Right lobe of liver (tissue), 6 donors: Measurements from ENCODE around the gene WDR48. TPM values are rescaled to one million over a fixed set of nuclear protein-coding genes. Genes with fewer than 3 reads are reported as not detected.
A peak's percentile ranks its signal among the peaks of the same experiment; 100 is the strongest.

Experiments used
- ATAC-seq, 4 donors: fragments of 200-7000 bp; cut with Tn5 transposase; one replicate each; pipeline ENCODE4 v1.9.1; 2020; ENCODE audit warnings: mild to moderate bottlenecking in 4 of 4, moderate library complexity in 4 of 4
- DNase-seq, 3 donors: peaks; one replicate each; pipeline ENCODE4 v3.0.0-alpha.2; 2020
- H3K27ac ChIP-seq, 3 donors: fragments of 200-600 bp; one replicate each; pipeline ENCODE4 v1.8.0; 2022
- H3K27me3 ChIP-seq, 2 donors: fragments of 200-600 bp; one replicate each; pipeline ENCODE4 v1.8.0; 2022
- H3K36me3 ChIP-seq, 4 donors: fragments of 200-600 bp; sonication (generic) in 1 of 4; one replicate each; pipeline versions ENCODE4 v1.5.1 to v1.8.0; 2017 to 2022; ENCODE audit warnings: control low read depth in 1 of 4
- H3K4me1 ChIP-seq, 4 donors: fragments of 200-600 bp; sonication (generic) in 1 of 4; one replicate each; pipeline versions ENCODE4 v1.5.1 to v1.8.0; 2017 to 2022; ENCODE audit warnings: control low read depth in 1 of 4
- H3K4me3 ChIP-seq, 3 donors: fragments of 200-600 bp; one replicate each; pipeline ENCODE4 v1.8.0; 2022
- H3K9me3 ChIP-seq, 4 donors: fragments of 200-600 bp; sonication (generic) in 1 of 4; one replicate each; pipeline versions ENCODE4 v1.5.1 to v1.8.0; 2017 to 2022; ENCODE audit warnings: control low read depth in 1 of 4
- CTCF ChIP-seq, 4 donors: fragments of 200-600 bp in 3 of 4; fragments of 450-650 bp in 1 of 4; IDR thresholded peaks; one replicate each; pipeline versions ENCODE4 v1.5.1 to v1.8.0; 2016 to 2022; ENCODE audit warnings: antibody characterized with exemption in 4 of 4, mild to moderate bottlenecking in 2 of 4
- POLR2A ChIP-seq: fragments of 450-650 bp; IDR thresholded peaks from one replicate; pipeline ENCODE4 v1.6.1; 2017; ENCODE audit warnings: antibody characterized with exemption, mild to moderate bottlenecking
- WGBS: methylation state at CpG from one replicate; pipeline ENCODE4 v1.1.6; 2018; ENCODE audit warnings: low coverage, low lambda C conversion rate; ENCODE audit not compliant: insufficient coverage; ENCODE audit errors: missing lambda C conversion rate; 5-methylcytosine and 5-hydroxymethylcytosine counted together
- intact Hi-C, 2 donors: fragments of 100-400 bp; cut with DNase I; formaldehyde crosslinking; loops; one replicate each; pipeline versions ENCODE4 v1.11.2 to v1.14.1; 2022
- total RNA-seq, 6 experiments: library from RNA; depleted of rRNA in 2 of 6; stranded (reverse); fragments of >200 nt in 2 of 6; fragmentation: NEBNext Ultra II Directional in 3 of 6; extraction: Animal tissue kit (Norgen Biotek cat#: 25700) in 3 of 6; gene quantifications; one replicate each; pipeline versions ENCODE4 v1.1.0 to v1.2.4, GENCODE V29; 2016 to 2023
- donor health status: DM: no; HTN: yes; CAD: no.
- donor health status: DM: no; HTN: no; CAD: no.
- donor health status: DM: no; HTN: no; CAD: no.
- donor health status: DM: no; HTN: yes; CAD: no.
- donor health status: DM: no; HTN: yes; CAD: no.

Gene WDR48
- total RNA-seq, 6 experiments from 2014 or later, result 11.3 to 21.9 (median 18.3) TPM

GRCh38 chr3:39125841-39126500 is 74.2 kb downstream of the WDR48 start:
- Histone ChIP-seq H3K9me3 (no peaks in the 10 kb centered on the region), H3K4me1 (peaks cover 0 to 6% (median 2%) of the 10 kb centered on the region in 4 donors), H3K36me3 (no peaks in the 10 kb centered on the region), H3K4me3 (no peak overlapping the region), H3K27me3 (no peaks in the 10 kb centered on the region), H3K27ac (no peak overlapping the region)
- ATAC-seq (peak; percentile 60 to 89 (median 65)), DNase-seq (no peak)
- 34% methylated on average over 5 of the region's 12 CpGs for WGBS
- intact Hi-C loops, result loop anchor here in 1 of 2 donors (10.0 kb wide), 1 partner anchor 159 kb away; the partner anchor contains the start of gene CX3CR1
- TF ChIP-seq CTCF (IDR thresholded peaks at IDR 0.05) (no peak), POLR2A (no peak)

DNA sequence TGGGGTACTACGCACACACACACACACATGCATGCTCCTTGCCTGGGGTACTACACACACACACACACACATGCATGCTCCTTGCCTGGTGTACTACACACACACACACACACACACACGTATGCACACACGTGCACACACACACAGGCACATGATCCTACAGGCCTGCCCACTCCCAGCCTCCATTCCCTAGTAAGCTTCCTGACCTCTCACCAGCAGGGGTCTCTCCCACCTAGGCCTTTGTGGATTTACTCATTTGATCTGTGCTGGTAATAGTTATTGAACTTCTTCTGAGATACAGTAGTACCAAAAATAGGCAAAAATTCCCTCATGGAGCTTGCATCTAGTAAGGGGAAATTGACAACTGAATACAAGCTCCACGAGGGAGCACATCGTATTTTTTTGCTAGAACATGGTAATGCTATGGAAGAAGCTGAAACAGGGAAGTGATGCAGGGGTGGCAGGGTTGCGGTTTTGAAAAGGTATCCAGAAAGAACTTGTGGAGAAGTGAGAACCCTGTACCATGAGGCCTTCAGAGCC is 74.8 kb downstream of the WDR48 start:
- H3K36me3 ChIP-seq, result no peaks in the 10 kb centered on the region
- ATAC-seq (peak; percentile 69 to 75 (median 74)), DNase-seq (peak in 1 of 3 donors; percentile 30)
- no peak overlapping the region for H3K4me3 ChIP-seq
- intact Hi-C loops, result loop anchor here in 1 of 2 donors (10.0 kb wide), 1 partner anchor 158 kb away; the partner anchor contains the start of gene CX3CR1
- no peak overlapping the region for H3K27ac ChIP-seq
- H3K27me3 ChIP-seq, result no peaks in the 10 kb centered on the region
- 35% methylated on average over 5 of the region's 6 CpGs for WGBS
- TF ChIP-seq CTCF (IDR thresholded peaks at IDR 0.05) (peak; percentile 31 to 47 (median 40)), POLR2A (no peak)
- no peaks in the 10 kb centered on the region for H3K9me3 ChIP-seq
- H3K4me1 ChIP-seq, result peaks cover 0 to 6% (median 2%) of the 10 kb centered on the region in 4 donors

DNA sequence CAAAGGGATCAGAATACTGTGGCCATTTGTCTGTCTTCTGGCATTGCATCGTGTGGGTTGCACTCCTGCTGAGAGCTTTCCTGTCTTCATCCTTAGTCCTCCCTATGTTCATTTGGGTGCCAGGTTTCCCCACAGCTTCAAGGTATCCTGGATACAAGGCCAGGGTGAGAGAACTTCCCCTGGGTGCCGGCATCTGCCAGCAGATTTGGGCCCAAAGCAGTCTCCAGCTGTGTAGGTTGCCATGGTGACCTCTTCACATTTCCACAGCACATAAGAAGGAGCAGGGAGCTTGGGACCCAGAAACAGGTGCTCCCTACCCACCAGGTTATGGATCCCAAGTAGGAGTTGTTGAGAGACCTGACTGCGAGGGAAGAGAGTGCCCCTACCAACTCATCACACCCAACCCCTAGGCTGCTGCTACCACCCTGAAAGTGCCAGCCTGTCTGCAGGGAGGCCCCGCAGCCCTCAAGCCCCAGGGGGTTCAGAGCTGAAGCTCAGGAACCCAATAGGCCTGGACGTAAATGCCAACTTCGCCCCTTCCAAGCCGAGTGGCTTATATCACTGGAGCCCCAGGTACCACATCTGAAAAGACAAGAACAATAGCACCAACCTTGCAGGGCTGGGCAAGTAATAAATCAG is 75.6 kb downstream of the WDR48 start:
- ATAC-seq (no peak), DNase-seq (no peak)
- Histone ChIP-seq H3K4me3 (no peak overlapping the region), H3K9me3 (no peaks in the 10 kb centered on the region), H3K27me3 (no peaks in the 10 kb centered on the region), H3K4me1 (peaks cover 0 to 6% (median 2%) of the 10 kb centered on the region in 4 donors), H3K36me3 (no peaks in the 10 kb centered on the region), H3K27ac (no peak overlapping the region)
- TF ChIP-seq CTCF (IDR thresholded peaks at IDR 0.05) (no peak), POLR2A (no peak)
- intact Hi-C loops, result loop anchor here in 1 of 2 donors (10.0 kb wide), 1 partner anchor 157 kb away; the partner anchor contains the start of gene CX3CR1
- 77% methylated on average over 5 of the region's 7 CpGs for WGBS

GRCh38 chr3:39127908-39128304 is 76.1 kb downstream of the WDR48 start:
- DNase-seq (no peak), ATAC-seq (no peak)
- TF ChIP-seq POLR2A (no peak), CTCF (IDR thresholded peaks at IDR 0.05) (no peak)
- intact Hi-C loops, result loop anchor here in 1 of 2 donors (10.0 kb wide), 1 partner anchor 157 kb away; the partner anchor contains the start of gene CX3CR1
- Histone ChIP-seq H3K36me3 (no peaks in the 10 kb centered on the region), H3K9me3 (no peaks in the 10 kb centered on the region), H3K4me3 (no peak overlapping the region), H3K27me3 (no peaks in the 10 kb centered on the region), H3K27ac (no peak overlapping the region), H3K4me1 (peaks cover 0 to 6% (median 2%) of the 10 kb centered on the region in 4 donors)
- 50% methylated on average over 1 of the region's 1 CpG for WGBS
